Activated CD4-positive, alpha-beta T cell treated with anti-CD3 and anti-CD28 coated beads, Interleukin-10, Interleukin-2, amounts not matched to agents 100 ng/mL and 50 ng/mL, durations not matched to agents 16 hours and 8 hours (primary cell): Measurements from ENCODE around the gene C18orf63.
"Not testable (repeated sequence)": the region's sequence is repeated elsewhere in the genome, so short reads cannot be mapped to it uniquely, and the experiment has no call there.

Source experiments
- DNase-seq: peaks from one replicate; pipeline ENCODE4 v3.0.0-alpha.2; 2020

Gene C18orf63

DNA sequence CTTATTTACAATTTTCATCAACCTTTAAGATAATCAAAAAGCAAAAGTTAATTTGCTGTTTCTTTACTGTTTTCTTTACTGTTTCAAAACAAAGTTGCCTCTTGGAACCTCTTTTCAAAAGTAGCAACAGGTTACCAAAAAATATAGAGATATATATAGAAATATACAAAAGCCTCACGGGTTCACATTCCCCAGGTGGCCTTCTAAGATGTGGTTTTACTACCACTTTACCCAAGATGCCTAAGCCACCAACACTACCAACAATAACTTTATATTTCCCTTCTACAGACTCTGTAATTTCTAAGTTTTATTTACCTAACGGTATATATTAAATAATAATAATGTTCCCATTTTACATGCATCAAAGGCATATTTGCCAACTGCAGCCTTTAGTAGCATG, 28.8 kb upstream of the C18orf63 start:
- DNase-seq = no peak

DNA sequence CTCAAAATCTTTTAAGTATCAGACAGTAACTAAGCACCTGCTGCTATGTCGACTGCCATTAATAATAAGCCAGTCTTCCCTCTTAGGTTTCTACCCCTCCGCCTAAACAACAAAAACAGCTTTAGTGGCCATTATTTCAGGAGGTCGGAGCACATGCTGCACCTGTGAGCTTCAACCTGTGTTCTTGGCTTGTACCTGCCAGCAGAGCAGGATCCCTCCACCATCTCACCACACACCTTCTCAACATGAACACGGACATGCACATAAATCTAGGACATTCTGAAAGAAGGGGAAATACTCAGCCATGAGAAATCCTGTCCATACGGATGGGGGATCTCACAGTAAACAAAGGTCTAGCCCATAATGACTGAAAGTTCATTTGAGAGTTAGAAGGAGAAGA, 27.6 kb upstream of the C18orf63 start:
- DNase-seq = no peak

DNA sequence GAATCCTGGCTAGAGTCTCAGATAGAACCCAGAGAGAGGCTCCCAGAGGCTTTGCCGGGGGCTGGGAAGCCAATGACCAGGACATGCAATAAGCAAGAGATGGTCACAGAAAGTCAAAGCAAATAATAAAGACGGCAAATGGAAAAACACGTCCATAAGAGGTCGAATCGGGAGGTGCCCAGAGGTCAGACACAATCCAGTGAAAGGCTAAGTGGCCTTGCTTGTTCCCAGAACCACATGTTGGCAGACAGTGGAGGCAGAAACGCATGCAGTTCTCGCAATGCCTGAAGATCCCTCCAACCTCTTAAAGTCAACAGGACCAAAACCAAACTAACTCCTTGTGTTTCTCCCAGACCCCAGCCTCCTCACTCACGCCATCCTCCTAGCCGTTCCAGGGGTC, 26.9 kb upstream of the C18orf63 start:
- DNase-seq = no peak

DNA sequence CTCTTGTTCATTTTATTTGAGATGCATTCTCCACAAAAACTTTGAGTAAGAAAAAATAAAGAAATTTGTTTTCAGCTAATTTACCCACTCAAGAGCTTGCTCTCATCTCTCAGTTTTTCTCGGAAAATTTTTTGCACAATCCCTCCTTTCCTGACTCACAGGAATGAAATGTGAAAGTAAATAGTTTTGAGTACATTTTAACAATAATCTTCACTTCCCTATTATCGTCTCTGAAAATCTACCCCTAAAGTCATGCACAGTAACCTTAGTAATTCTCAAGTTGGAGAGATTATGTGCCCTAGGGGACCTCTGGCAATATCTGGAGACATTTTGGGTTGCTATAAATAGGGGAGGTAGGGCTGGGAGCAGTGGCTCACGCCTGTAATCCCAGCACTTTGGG, 26.5 kb upstream of the C18orf63 start:
- DNase-seq = no peak

DNA sequence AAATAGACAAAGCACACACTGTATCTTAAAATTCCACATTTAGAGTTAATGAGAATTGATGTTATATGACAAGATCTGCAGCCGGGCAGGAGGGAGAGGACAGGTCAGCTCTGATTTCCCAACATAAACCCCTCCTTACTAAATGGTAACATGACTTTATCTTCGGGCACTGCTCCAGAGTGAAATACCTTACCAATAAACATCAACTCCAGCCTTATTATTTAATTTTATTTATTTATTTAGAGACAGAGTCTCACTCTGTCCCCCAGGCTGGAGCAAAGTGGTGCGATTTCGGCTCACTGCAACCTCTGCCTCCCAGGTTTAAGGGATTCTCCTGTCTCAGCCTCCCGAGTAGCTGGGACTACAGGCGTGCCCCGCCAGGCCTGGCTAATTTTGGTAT, 25.6 kb upstream of the C18orf63 start:
- DNase-seq = no peak

DNA sequence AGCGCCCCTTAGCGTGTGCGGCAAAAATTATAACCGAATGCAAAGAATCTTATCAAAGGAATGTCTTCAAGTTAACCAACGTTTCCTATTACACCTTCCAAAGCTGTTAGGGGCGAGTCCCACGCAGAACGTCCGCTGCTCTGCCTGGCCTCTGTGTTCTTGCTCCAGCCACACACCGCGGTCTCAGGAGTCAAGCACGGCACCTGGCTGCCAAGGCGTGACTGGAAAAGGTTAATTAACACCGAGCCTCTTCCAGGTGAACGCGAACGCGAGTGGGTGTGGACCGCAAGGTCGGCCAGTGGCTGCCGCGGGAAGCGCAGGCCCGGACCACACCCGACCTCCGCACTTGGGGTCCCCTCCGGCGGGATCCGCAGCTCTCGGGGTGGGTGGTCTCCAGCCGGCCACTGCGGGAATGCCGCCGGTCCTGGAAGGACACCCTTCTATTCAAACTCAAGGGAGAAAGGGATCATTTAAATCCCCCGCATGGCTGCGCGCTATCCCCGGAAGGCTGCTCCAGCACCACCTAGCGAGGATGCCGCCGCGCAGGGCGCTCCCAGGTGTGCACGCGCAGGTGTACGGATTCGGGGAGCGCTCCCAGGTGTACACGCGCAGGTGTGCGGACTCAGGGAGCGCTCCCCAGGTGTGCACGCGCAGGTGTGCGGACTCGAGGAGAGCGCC, 24.7 kb upstream of the C18orf63 start:
- DNase-seq = no peak

DNA sequence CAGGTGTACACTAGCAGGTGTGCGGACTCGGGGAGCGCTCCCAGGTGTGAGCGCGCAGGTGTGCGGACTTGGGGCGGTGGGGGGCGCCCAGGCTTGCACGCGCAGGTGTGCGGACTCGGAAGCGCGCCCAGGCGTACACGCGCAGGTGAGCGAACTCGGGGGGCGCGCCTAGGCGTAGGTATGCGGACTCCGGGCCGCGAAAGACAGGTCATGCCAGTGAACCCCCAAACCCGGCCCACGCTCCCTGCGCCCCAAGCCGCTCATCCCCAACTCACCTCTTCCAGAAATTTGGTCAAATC, 24.2 kb upstream of the C18orf63 start:
- DNase-seq = no peak

DNA sequence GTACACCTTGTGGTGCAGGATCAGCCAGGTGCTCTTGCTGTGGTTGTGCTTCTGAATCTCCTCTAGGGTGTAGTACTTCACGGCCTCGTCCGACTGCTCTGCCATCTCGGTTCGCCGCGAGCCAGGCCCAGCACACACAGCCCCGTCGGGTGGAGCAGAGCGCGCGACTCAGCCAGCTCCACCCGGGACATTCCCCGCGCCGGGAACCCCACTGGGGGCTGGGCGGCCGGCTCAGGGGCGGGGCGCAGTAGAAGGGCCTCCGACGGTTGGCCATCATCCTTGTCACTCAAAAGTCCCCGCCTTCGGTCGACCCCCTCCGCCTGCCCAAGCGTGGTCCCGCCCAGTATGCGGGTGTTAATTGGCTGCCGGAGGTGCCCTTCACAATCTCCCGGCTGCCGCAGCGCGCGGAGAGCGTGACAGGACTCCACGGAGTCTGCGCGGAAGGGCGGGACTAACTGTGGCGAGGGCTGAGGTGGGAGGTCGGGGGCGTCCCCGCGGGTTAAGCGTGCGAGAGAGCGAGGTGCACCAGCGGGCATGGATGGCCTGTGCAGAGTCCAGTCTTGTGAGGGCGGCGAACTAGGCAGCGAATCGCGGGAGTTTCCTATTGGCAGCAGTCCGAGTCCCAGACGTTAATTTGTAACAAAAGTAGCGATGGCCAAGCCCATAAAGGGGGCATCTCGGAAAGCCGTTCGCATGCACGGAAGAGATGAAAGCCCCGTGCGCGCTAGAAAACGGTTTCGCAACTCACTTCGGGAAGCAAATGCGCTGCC, 23.7 kb upstream of the C18orf63 start, which contains the start of gene CYB5A:
CYB5A (minus strand) TSS at position 193 of the 770 bp plus-strand sequence; CDS start at position 105, 88 bp downstream.
- peak; percentile 98 for DNase-seq

DNA sequence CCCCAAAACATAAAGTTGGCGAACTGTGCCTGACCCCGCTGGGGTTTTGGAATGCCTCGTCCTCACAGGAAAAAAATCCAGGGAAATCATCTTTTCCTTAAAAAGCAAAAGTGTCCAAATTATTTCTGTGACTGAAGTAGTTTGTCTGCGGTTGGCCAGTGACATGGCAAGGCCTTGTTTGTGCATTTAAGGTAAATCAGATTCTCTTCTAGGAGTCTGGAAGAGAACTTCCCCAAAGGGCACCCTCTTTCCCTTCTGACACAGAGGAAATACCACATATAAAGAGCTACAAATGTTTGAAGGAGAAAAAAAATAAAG, 23.1 kb upstream of the C18orf63 start:
- no peak for DNase-seq

DNA sequence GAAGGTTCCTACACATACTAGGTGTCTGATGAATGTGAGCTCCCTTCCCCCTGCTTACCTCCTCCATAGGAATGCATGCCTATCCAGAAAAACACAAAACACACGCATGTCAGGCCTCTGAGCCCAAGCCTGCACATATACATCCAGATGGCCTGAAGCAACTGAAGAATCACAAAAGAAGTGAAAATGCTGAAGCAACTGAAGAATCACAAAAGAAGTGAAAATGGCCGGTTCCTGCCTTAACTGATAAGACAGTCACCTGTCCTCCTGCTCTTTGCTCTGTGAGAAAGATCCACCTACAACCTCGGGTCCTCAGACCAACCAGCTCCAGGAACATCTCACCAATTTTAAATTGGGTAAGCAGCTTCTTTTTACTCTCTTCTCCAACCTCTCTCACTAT, 22.7 kb upstream of the C18orf63 start:
- not testable (repeated sequence) for DNase-seq

DNA sequence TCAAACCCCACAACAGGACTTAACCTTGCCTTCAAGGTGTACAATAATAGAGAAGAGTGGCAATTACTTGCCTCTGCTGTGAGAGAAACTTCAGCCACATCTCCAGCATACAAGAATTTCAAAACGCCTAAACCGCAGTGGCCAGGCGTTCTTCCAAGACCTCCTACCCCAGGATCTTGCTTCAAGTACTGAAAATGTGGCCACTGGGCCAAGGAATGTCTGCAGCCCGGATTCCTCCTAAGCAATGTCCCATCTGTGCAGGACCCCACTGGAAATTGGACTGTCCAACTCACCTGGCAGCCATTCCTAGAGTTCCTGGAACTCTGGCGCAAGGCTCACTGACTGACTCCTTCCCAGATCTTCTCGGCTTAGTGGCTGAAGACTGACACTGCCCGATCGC, 21.1 kb upstream of the C18orf63 start:
- DNase-seq = no peak

DNA sequence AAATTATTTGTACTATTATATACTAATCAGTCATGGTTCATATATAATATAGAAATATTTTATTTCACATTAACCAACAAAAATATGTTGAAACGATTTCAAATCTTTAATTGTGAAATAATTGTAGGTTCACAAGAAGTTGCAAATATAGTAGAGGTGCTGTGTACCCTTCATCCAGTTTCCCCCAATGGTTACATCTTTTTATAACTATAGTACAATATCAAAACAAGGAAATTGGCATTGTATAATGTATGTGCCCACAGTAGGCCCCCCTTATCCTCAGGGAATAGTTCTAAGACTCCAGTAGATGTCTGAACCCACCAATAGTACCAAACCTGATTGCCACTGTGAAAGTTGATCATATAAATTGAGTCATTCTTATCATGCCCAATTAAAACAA, 16.5 kb upstream of the C18orf63 start:
- no peak for DNase-seq

DNA sequence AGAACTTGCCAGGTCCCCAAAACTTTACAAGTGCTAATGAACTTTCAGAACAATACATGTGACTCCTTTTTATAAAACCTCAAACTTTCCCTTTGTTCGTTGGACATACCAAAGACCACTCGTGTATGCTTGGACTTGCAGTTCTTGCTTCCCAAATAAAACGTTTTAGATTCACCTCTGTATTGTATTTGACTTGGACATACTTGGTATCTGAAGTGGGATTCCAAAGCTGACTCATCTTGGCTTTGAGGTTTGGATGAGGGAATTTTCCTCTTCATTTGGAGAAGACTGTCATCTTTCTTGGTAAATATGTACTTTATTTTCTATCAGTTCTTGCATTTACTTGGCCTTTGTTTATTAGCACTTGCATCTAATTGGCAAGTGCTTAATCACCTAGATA, 15.9 kb upstream of the C18orf63 start:
- DNase-seq = no peak

DNA sequence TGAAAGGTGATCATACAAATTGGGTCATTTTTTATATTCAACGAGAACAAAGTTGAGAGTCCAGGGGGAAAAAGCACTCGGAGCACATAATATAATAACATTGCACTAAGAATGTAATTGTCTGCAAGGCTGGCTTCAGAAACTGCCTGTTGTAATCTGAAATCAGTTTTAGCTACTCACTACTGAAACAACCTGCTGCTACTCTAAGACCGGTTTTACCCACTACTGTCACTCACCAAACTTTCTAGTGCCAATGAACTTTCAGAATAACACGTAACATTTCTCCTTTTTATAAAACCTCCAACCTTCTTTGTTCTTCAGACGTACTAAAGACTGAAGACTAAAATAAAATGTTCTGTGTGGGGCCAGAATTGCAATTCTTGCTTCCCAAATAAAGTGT, 12.3 kb upstream of the C18orf63 start:
- DNase-seq = no peak

DNA sequence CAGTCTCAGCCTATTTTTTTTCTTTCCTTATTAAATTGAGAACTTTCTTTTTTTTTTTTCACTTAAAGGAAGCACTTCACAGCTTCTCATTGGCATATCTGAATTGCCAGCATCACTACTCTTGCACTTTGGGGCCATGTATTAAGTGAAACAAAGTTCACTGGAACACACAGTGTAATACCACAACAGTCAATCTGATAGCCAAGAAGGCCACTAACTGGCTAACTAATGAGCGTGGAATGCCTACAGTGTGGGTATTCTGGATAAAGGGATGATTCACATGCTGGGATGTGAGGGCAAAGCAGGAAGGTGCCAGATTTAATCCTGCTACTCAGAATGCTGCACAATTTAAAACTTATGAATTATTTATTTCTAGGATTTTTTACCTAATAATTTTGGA, 11.7 kb upstream of the C18orf63 start:
- no peak for DNase-seq

DNA sequence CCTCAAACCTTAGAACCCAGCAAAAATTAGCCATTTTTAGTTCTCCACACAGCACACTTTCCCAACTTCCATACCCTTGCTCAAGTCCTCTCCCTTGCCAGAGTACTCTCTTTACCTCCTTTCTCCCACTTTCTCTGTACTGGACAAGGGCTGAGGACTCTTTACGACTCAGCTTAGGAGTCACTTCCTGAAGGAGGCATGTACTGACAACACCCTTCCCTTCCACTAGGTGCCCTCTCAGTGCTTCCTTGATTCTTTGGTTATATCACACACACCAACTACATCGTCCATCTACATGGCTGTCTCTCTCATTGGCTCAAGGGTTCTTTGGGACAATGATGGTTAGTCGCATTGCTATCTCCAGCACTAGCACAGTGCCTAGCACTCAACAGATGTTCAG, 5.2 kb upstream of the C18orf63 start:
- DNase-seq = no peak

DNA sequence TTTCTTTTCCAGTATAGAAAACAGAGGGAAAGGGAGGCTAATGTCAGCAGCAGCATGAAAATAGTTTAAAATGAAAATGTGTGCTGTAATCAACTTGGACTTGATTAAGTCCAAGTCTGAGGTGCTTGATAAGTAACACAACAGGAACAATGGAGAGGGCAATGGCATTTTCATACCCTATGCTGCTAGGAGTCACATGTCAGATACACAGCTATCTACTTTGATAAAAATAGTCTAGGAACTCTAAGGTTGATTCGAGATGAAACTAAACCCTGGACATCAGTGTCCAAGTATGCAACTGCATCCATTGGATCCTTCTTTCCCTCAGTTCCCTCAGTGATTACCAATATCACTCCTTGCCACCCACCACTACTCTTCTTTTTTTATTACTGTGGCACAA, 4.6 kb upstream of the C18orf63 start:
- no peak for DNase-seq

DNA sequence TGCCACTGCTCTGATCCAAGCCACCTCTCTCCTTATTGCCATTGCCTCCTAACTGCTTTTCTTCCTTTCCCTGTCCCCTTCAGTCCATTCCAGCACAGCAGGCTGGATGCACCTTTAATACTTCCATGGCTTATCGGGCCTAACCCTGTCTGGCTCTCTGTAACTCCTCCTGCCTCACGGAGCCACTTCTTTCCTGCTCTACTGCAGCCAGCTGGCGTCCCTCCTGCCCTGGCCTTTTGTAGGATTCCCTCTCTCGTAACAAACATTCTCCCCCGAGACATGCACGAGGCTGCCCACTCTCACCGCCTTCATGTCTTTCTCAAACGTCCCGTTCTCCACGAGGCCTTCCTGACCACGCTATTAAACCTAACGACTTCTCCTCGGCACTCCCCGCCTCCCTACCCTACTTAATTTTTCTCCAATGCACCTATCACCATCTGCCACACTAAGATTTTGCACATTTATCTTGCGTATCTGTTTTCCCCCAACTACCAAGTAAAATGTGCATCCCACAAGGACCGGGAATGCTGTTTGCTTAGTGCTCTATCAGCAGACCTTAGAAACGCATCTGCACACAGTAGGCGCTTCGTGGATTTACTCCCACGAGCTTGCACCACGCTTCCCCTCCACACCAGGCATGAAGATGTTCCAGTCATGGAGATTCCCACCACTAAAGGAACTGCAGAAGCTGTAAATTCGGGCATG, 728 bp upstream of the C18orf63 start:
- no peak for DNase-seq

DNA sequence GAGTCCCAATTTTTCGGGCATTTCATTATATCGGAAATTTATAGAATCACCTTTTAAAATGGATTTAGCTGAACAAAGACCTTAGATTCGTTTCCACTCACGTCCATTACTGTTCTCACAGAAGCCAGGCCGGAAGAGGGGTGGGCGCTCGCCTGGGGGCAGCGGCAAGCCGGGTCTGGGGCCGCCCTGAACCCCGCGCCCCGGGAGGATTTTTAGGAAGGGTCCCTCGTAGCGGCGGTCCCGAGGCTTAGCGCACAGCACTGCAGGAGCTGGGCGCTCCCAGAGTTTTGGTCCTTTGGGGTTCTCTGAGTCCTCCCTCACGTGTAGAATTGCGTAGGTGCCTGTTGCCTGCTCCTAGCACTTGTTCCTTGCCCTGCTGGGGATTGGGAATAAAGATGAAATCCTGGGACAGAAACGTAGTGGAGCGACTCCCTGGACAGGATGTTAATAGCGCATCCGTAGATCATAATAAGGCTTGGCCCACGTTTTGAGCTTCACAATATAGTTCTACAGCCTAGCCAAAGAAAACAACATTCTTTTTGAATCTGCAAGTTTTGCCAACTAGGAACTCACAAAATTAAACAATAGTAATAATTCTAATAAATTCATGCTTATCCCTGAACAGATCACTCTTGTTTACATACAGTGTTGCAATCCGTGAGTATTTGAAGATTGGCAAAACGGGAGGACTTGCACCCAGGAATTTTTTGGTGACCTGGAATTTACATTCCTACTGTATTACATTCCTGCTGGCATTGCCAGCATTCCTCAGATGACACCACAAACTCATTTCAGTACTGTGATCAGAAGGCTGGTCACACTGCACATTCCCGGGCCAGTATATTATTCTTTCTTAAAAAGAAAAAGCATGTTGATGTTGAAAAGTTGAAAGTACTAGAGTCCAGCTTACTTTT, 875 bp downstream of the C18orf63 start:
- DNase-seq = no peak

DNA sequence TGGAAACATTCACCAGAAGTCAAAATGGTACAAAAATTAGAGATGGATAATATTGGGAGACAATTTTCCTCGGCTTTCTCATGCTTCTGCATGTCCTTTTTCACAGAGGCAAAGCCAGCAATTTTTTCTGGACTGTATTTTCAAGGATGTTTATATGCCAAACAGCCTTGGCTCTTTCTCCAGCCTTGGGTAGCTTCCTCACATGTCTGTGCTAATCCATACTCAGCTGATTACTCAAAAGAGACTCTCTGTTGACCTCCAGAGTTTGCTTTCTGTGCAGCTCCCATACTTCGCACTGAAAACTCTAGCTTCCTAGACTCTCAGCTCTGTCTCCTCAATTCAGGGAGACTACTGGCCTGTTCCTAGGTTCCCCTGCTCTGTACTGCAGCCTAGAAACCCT, 10.6 kb downstream of the C18orf63 start:
- no peak for DNase-seq

DNA sequence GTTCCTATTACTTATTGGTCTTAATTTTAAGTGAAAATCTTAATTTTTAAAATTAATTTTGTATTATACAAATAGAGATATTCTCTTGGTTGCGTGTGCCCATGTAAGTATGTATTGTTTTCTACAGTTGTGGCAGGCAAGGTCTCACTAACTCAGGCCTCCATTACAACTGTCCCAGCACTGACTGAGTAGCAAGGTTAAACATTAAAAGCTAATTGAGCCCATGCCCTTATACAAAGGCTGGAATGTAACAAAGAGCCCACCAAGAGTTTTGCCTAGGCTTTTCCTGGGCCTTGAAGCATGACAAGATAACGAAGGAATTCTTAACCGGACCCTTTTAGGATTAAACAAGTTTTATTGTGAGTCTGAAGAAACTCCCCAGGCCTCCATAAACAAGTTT, 11.2 kb downstream of the C18orf63 start:
- not testable (repeated sequence) for DNase-seq

DNA sequence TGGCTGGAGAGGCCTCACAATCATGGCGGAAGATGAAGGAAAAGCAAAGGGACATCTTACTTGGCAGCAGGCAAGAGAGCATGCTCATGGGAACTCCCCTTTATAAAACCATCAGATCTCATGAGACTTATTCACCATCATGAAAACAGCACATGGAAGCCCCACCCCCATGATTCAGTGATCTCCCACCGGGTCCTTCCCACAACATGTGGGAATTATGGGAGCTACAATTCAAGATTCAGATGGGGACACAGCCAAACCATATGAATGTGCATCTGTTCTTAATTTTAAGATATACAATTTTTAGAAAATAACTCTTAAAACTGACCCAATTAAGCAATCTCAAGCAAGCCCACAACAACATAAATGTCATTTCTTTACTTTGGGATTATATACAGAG, 12.6 kb downstream of the C18orf63 start:
- no peak for DNase-seq

DNA sequence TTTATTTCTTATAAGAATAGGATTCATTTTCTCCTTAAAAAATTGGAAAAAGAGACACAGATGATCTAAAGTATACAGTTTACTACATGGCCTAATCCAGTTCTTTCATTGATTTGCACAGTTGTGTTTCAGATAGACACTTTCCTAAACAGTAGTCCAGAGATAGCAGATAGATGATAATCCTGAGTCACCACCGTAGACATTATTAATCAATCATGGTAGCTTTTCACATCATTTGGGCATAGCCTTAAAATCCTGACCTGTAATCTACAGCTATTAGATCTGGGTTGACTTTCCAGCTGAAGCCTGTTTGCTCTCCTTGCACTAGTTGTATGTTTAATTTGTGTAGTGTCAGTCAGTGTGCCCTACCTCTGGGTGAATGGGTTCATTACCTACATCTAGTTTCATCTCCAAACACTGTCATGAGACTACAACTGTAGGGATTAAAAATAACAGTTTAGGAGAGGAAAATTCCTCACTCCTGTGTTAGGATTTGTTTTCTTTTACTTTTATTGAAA, 14.1 kb downstream of the C18orf63 start:
- DNase-seq = no peak
